ENCODE results near the gene PPP1R11.

GRCh38 chr6:30066082-30066481 lies 916 bp upstream of the PPP1R11 start:
- TF ChIP-seq CTCF (optimal IDR thresholded peaks at IDR 0.05 in 1 of 3, IDR thresholded peaks at IDR 0.05 in 1 of 3, conservative IDR thresholded peaks at IDR 0.05 in 1 of 3; ENCODE audit: extremely low read depth in 1 of 3, insufficient read depth in 2 of 3, low read length in 3 of 3), result no peak
- no peak for TF ChIP-seq EZH2 (IDR thresholded peaks at IDR 0.05; ENCODE audit: low read length)
